Panc1 (cell line): ENCODE measurements around the gene MOBP.

Source experiments
- CTCF ChIP-seq: fragments of 450-650 bp; IDR thresholded peaks from 2 replicates; pipeline ENCODE4 v1.5.1; 2017; ENCODE audit warnings: mild to moderate bottlenecking
- POLR2AphosphoS5 ChIP-seq: IDR thresholded peaks from 2 replicates; pipeline ENCODE4 v1.6.1; 2012; ENCODE audit warnings: mild to moderate bottlenecking, low read depth, low read length, moderate library complexity
- REST ChIP-seq, 2 experiments: IDR thresholded peaks; 2 replicates each; pipeline ENCODE4 v1.6.1; 2011 to 2012; ENCODE audit warnings: low read depth in 2 of 2, control low read depth in 1 of 2, low read length in 1 of 2, mild to moderate bottlenecking in 1 of 2, moderate library complexity in 1 of 2; ENCODE audit not compliant: insufficient read depth in 1 of 2
- SIN3A ChIP-seq: IDR thresholded peaks from 2 replicates; pipeline ENCODE4 v1.6.1; 2012; ENCODE audit warnings: low read depth, mild to moderate bottlenecking, low read length, moderate library complexity, borderline replicate concordance; ENCODE audit not compliant: insufficient read depth
- TCF7L2 ChIP-seq: IDR thresholded peaks from 2 replicates; pipeline ENCODE4 v1.6.1; 2011; ENCODE audit warnings: mild to moderate bottlenecking, low read depth, low read length, inconsistent platforms

GRCh38 chr3:39449796-39450195 lies 17.7 kb upstream of the MOBP start:
- no peak for TF ChIP-seq CTCF
- TF ChIP-seq REST (IDR thresholded peaks at IDR 0.05; ENCODE audit: insufficient read depth in 1 of 2, low read depth in 2 of 2, low read length in 1 of 2) = no peak
- TF ChIP-seq SIN3A = no peak
- TF ChIP-seq TCF7L2 = no peak
- no peak for TF ChIP-seq POLR2AphosphoS5
